ENCODE results near the gene ARHGEF7.

ARHGEF7 gene

DNA sequence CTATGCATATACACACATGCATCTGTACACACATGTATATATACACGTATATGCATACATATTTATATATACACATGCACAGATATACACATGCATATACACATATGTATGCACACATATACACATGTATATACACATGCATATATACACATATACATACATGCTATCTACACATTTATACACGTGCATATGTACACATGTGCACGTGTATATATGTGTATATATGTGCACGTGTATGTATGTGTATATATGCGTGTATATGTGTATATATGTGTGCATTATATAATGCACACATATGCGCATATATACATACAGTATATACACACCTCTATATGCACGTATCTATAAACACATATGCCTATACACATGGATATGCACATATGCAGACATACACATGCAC is 17.8 kb downstream of the ARHGEF7 start:
- H3K4me1 ChIP-seq (ENCODE audit: insufficient read depth, low read length, severe bottlenecking): peaks cover 5% of the 10 kb centered on the region
- no peaks in the 10 kb centered on the region for H3F3A ChIP-seq (ENCODE audit: insufficient read depth, low read length)
- TF ChIP-seq, protein P1, sequence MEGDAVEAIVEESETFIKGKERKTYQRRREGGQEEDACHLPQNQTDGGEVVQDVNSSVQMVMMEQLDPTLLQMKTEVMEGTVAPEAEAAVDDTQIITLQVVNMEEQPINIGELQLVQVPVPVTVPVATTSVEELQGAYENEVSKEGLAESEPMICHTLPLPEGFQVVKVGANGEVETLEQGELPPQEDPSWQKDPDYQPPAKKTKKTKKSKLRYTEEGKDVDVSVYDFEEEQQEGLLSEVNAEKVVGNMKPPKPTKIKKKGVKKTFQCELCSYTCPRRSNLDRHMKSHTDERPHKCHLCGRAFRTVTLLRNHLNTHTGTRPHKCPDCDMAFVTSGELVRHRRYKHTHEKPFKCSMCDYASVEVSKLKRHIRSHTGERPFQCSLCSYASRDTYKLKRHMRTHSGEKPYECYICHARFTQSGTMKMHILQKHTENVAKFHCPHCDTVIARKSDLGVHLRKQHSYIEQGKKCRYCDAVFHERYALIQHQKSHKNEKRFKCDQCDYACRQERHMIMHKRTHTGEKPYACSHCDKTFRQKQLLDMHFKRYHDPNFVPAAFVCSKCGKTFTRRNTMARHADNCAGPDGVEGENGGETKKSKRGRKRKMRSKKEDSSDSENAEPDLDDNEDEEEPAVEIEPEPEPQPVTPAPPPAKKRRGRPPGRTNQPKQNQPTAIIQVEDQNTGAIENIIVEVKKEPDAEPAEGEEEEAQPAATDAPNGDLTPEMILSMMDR (IDR thresholded peaks at IDR 0.05; ENCODE audit: low read length): no peak
- no peak for TF ChIP-seq EZH2 (IDR thresholded peaks at IDR 0.05; ENCODE audit: borderline replicate concordance, low read length)
- no peaks in the 10 kb centered on the region for H3K36me3 ChIP-seq (ENCODE audit: insufficient read depth, low read length)
- H3K79me2 ChIP-seq (ENCODE audit: insufficient read depth, low read length): no peaks in the 10 kb centered on the region
- H3K9me2 ChIP-seq (ENCODE audit: low read depth, low read length): no peaks in the 10 kb centered on the region
- no peaks in the 10 kb centered on the region for H4K20me1 ChIP-seq (ENCODE audit: insufficient read depth, low read length)
- no peaks in the 10 kb centered on the region; the same call in 1 of the 2 replicates for H3K27me3 ChIP-seq (ENCODE audit: insufficient read depth, low read length)
- no peaks in the 10 kb centered on the region for H3K9me3 ChIP-seq (ENCODE audit: low read length)
- no peak overlapping the region for H3K4me2 ChIP-seq (ENCODE audit: low read length)
- no peak overlapping the region for H3K4me3 ChIP-seq (ENCODE audit: low read depth, low read length, poor library complexity, severe bottlenecking)
- no peak overlapping the region for H3K9ac ChIP-seq (ENCODE audit: low read length)
- H2AFZ ChIP-seq (ENCODE audit: low read length): no peak overlapping the region
- H3K27ac ChIP-seq (ENCODE audit: low read depth, low read length, poor library complexity, severe bottlenecking): no peak overlapping the region

DNA sequence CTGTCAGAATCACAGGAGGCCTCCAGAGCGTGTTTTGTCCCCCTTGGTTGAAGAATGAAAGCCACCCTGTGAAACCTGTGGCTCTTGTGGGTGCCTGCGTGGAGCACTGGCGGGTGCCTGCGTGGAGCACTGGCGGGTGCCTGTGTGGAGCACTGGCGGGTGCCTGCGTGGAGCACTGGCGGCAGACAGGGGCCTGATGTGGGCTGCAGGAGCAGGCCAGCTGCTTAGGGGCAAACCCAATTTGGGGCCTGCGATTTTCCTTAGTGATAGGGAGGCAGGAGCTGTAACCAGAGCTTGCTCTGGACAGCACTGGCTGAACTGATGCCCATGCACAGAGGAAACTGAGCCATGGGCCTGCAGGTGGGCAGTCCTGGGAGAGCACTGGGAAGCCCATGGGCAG is 24.3 kb downstream of the ARHGEF7 start:
- Histone ChIP-seq H3K9me3 (ENCODE audit: low read length) (no peaks in the 10 kb centered on the region), H3K27ac (ENCODE audit: low read depth, low read length, poor library complexity, severe bottlenecking) (no peak overlapping the region), H3K4me1 (ENCODE audit: insufficient read depth, low read length, severe bottlenecking) (no peaks in the 10 kb centered on the region), H3K79me2 (ENCODE audit: insufficient read depth, low read length) (no peaks in the 10 kb centered on the region), H3K9ac (ENCODE audit: low read length) (no peak overlapping the region), H3F3A (ENCODE audit: insufficient read depth, low read length) (no peaks in the 10 kb centered on the region), H3K9me2 (ENCODE audit: low read depth, low read length) (no peaks in the 10 kb centered on the region), H2AFZ (ENCODE audit: low read length) (no peak overlapping the region), H3K4me3 (ENCODE audit: low read depth, low read length, poor library complexity, severe bottlenecking) (no peak overlapping the region), H4K20me1 (ENCODE audit: insufficient read depth, low read length) (no peaks in the 10 kb centered on the region), H3K4me2 (ENCODE audit: low read length) (no peak overlapping the region), H3K36me3 (ENCODE audit: insufficient read depth, low read length) (no peaks in the 10 kb centered on the region), H3K27me3 (ENCODE audit: insufficient read depth, low read length) (peaks cover 14% of the 10 kb centered on the region; the same call in 1 of the 2 replicates)
- TF ChIP-seq, protein P1 (IDR thresholded peaks at IDR 0.05; ENCODE audit: low read length): no peak
- TF ChIP-seq EZH2 (IDR thresholded peaks at IDR 0.05; ENCODE audit: borderline replicate concordance, low read length): no peak

DNA sequence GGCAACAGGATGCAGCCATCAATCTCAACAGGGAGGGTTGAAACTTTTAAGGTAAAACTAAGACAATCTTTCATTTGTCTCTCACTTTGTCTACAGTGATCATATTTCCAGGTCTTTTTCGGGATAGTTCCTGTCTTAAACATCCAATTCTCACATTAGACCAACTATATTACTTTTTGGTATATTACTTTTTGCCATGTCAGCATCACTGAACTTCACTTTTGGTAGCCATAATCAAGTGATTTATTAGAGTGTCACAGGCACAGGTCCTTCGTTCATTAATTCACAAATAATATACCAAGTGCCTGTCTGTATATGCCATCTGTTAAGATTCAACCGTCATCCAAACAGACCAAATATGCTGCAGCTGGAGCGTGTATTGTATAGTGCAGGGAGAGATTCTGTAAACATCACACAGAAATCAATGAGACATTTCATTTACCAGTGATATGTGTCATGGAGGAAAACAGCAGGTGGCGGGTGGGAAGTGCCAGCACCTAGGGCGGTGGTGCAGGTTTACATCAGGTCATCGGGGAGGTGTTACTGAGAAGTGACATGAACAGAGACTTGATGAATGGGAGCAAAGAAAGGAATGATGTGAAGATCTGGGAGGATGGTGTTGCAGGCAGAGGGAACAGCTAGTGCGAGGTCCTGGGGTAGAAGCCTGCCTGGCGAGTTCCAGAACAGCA is 24.9 kb downstream of the ARHGEF7 start:
- H3K27me3 ChIP-seq (ENCODE audit: insufficient read depth, low read length): peaks cover 16% of the 10 kb centered on the region; the same call in 1 of the 2 replicates
- H3K4me2 ChIP-seq (ENCODE audit: low read length): no peak overlapping the region
- no peaks in the 10 kb centered on the region for H3K9me3 ChIP-seq (ENCODE audit: low read length)
- no peak for TF ChIP-seq EZH2 (IDR thresholded peaks at IDR 0.05; ENCODE audit: borderline replicate concordance, low read length)
- TF ChIP-seq, protein P1 (IDR thresholded peaks at IDR 0.05; ENCODE audit: low read length): no peak
- H3F3A ChIP-seq (ENCODE audit: insufficient read depth, low read length): no peaks in the 10 kb centered on the region
- H3K79me2 ChIP-seq (ENCODE audit: insufficient read depth, low read length): no peaks in the 10 kb centered on the region
- no peak overlapping the region for H3K9ac ChIP-seq (ENCODE audit: low read length)
- H3K4me1 ChIP-seq (ENCODE audit: insufficient read depth, low read length, severe bottlenecking): no peaks in the 10 kb centered on the region
- H3K4me3 ChIP-seq (ENCODE audit: low read depth, low read length, poor library complexity, severe bottlenecking): no peak overlapping the region
- H3K36me3 ChIP-seq (ENCODE audit: insufficient read depth, low read length): no peaks in the 10 kb centered on the region
- H3K27ac ChIP-seq (ENCODE audit: low read depth, low read length, poor library complexity, severe bottlenecking): no peak overlapping the region
- no peaks in the 10 kb centered on the region for H4K20me1 ChIP-seq (ENCODE audit: insufficient read depth, low read length)
- no peaks in the 10 kb centered on the region for H3K9me2 ChIP-seq (ENCODE audit: low read depth, low read length)
- no peak overlapping the region for H2AFZ ChIP-seq (ENCODE audit: low read length)
